CD4-positive, alpha-beta memory T cell (primary cell): ENCODE data around the gene NEO1. TPM values are rescaled to one million over a fixed set of nuclear protein-coding genes. Genes with fewer than 3 reads are reported as not detected.

Experiments
- CTCF ChIA-PET: fragments of 350-600 bp; sonication (Branson Sonifier 250); formaldehyde crosslinking; loops from one replicate; lab custom pipeline; 2021; ENCODE audit warnings: inconsistent platforms; ENCODE audit not compliant: partially characterized antibody; lab: Charles Lee
- POLR2A ChIA-PET: fragments of 350-600 bp; sonication (Branson Sonifier 250); formaldehyde crosslinking; loops from one replicate; lab custom pipeline; 2021; ENCODE audit not compliant: partially characterized antibody; lab: Charles Lee
- DNase-seq, 5 donors: peaks; one replicate each; pipeline versions ENCODE4 v3.0.0 to v3.0.0-alpha.2; 2020 to 2022; ENCODE audit warnings: mixed read lengths in 1 of 5
- H3K27ac ChIP-seq: one replicate; pipeline ENCODE4 v1.7.0; 2013; ENCODE audit warnings: low read depth, low read length
- H3K27me3 ChIP-seq: 2 replicates; pipeline ENCODE4 v1.7.0; 2013; ENCODE audit warnings: mild to moderate bottlenecking, low read length, moderate library complexity; ENCODE audit not compliant: insufficient read depth
- H3K36me3 ChIP-seq: 2 replicates; pipeline ENCODE4 v1.7.0; 2013; ENCODE audit warnings: mild to moderate bottlenecking, low read length, moderate library complexity; ENCODE audit not compliant: insufficient read depth
- H3K4me1 ChIP-seq: 2 replicates; pipeline ENCODE4 v1.7.0; 2013; ENCODE audit warnings: mild to moderate bottlenecking, low read length, moderate library complexity; ENCODE audit not compliant: insufficient read depth
- H3K4me3 ChIP-seq, 2 donors: one replicate each; pipeline ENCODE4 v1.7.0; 2013; ENCODE audit warnings: low read length in 2 of 2, mild to moderate bottlenecking in 1 of 2
- H3K9me3 ChIP-seq, 2 donors: one replicate each; pipeline ENCODE4 v1.7.0; 2013; ENCODE audit warnings: low read length in 2 of 2, control low read depth in 1 of 2; ENCODE audit not compliant: control insufficient read depth in 1 of 2
- H3K27ac Mint-ChIP-seq, 7 donors: one replicate each; pipeline ENCODE4 v1.8.0; 2020 to 2021; ENCODE audit warnings: mixed read lengths in 7 of 7, mild to moderate bottlenecking in 6 of 7, inconsistent platforms in 3 of 7, moderate library complexity in 3 of 7
- H3K27me3 Mint-ChIP-seq, 2 donors: one replicate each; pipeline ENCODE4 v1.8.0; 2020 to 2021; ENCODE audit warnings: mixed read lengths in 2 of 2
- H3K36me3 Mint-ChIP-seq, 2 donors: one replicate each; pipeline ENCODE4 v1.8.0; 2020 to 2021; ENCODE audit warnings: mixed read lengths in 2 of 2, inconsistent platforms in 1 of 2, mild to moderate bottlenecking in 1 of 2
- H3K4me1 Mint-ChIP-seq, 4 donors: one replicate each; pipeline ENCODE4 v1.8.0; 2020 to 2021; ENCODE audit warnings: mixed read lengths in 4 of 4, mild to moderate bottlenecking in 1 of 4
- H3K4me3 Mint-ChIP-seq, 8 donors: one replicate each; pipeline ENCODE4 v1.8.0; 2020 to 2021; ENCODE audit warnings: mixed read lengths in 8 of 8, mild to moderate bottlenecking in 7 of 8, moderate library complexity in 6 of 8, inconsistent platforms in 3 of 8
- H3K9me3 Mint-ChIP-seq, 8 donors: one replicate each; pipeline ENCODE4 v1.8.0; 2020 to 2021; ENCODE audit warnings: mixed read lengths in 8 of 8, mild to moderate bottlenecking in 5 of 8, inconsistent platforms in 3 of 8, moderate library complexity in 1 of 8
- intact Hi-C: fragments of 100-400 bp; cut with micrococcal nuclease; formaldehyde crosslinking; loops from one replicate; pipeline ENCODE4 v1.15.1; 2023
- polyA plus RNA-seq, 2 donors: library from polyadenylated mRNA; unstranded; fragments of 300-500 nt; fragmentation: Illumina TruSeq; gene quantifications; one replicate each; pipeline ENCODE4 v1.2.3, GENCODE V29; 2021
- total RNA-seq, 2 experiments: library from RNA; stranded (reverse); gene quantifications; one replicate each; pipeline ENCODE4 v1.2.3, GENCODE V29; 2021

The NEO1 gene
- total and polyA plus RNA-seq, 4 experiments from 2014 or later = 1.9 to 15.7 (median 9.3) TPM

GRCh38 chr15:73048624-73049295, 3.5 kb upstream of the NEO1 start:
- POLR2A ChIA-PET = no interaction called here

GRCh38 chr15:73049564-73050215, 2.6 kb upstream of the NEO1 start:
- H3K27ac Mint-ChIP-seq = no peak overlapping the region
- CTCF ChIA-PET = interaction anchor here (0.9 kb wide), 1 partner anchor 32 kb away, joined by 3 read pairs; no protein-coding TSS in a partner anchor

More at GRCh38 chr15:73048624-73049295, 3.5 kb upstream of the NEO1 start:
- Mint-ChIP-seq H3K4me3 (no peak overlapping the region), H3K9me3 (no peaks in the 10 kb centered on the region), H3K27ac (peak overlapping the region in 1 of 7 donors; percentile 25), H3K27me3 (no peaks in the 10 kb centered on the region), H3K4me1 (peaks cover 9 to 14% (median 11%) of the 10 kb centered on the region in 4 donors), H3K36me3 (peaks cover 0 to 7% of the 10 kb centered on the region in 2 donors)
- Histone ChIP-seq H3K27ac (no peak overlapping the region), H3K27me3 (no peaks in the 10 kb centered on the region), H3K36me3 (no peaks in the 10 kb centered on the region), H3K4me3 (no peak overlapping the region), H3K4me1 (peaks cover 8% of the 10 kb centered on the region), H3K9me3 (no peaks in the 10 kb centered on the region)
- no peak for DNase-seq
- CTCF ChIA-PET = no interaction called here
- intact Hi-C loops = no loop called here

GRCh38 chr15:73050561-73051295, 1.5 kb upstream of the NEO1 start:
- Mint-ChIP-seq H3K27ac (peak overlapping the region in 6 of 7 donors; percentile 71 to 93 (median 86)), H3K4me3 (peak overlapping the region; percentile 81 to 90 (median 88)), H3K4me1 (peaks cover 9 to 14% (median 11%) of the 10 kb centered on the region in 4 donors), H3K9me3 (no peaks in the 10 kb centered on the region), H3K36me3 (peaks cover 0 to 7% of the 10 kb centered on the region in 2 donors), H3K27me3 (no peaks in the 10 kb centered on the region)
- no peak for DNase-seq
- Histone ChIP-seq H3K4me1 (peaks cover 11% of the 10 kb centered on the region), H3K4me3 (peak overlapping the region in 1 of 2 donors; percentile 67), H3K27ac (peak overlapping the region; percentile 73), H3K27me3 (no peaks in the 10 kb centered on the region), H3K9me3 (no peaks in the 10 kb centered on the region), H3K36me3 (no peaks in the 10 kb centered on the region)
- POLR2A ChIA-PET = interaction anchor here (0.5 kb wide), 1 partner anchor 356 kb away, joined by 3 read pairs; no protein-coding TSS in a partner anchor
- intact Hi-C loops = loop anchor here (5.0 kb wide), 4 partner anchors 192 to 933 kb away; partner anchors contain the start of genes BBS4, HIGD2B, MYO9A and SENP8
- CTCF ChIA-PET = interaction anchor here (0.9 kb wide), 1 partner anchor 31 kb away, joined by 3 read pairs; no protein-coding TSS in a partner anchor

More at GRCh38 chr15:73049564-73050215, 2.6 kb upstream of the NEO1 start:
- Mint-ChIP-seq H3K27me3 (no peaks in the 10 kb centered on the region), H3K36me3 (peaks cover 0 to 7% of the 10 kb centered on the region in 2 donors), H3K4me3 (peak overlapping the region in 3 of 8 donors; percentile 1 to 61 (median 45)), H3K4me1 (peaks cover 9 to 14% (median 11%) of the 10 kb centered on the region in 4 donors), H3K9me3 (no peaks in the 10 kb centered on the region)
- Histone ChIP-seq H3K27ac (no peak overlapping the region), H3K4me3 (no peak overlapping the region), H3K4me1 (peaks cover 11% of the 10 kb centered on the region), H3K9me3 (no peaks in the 10 kb centered on the region), H3K36me3 (no peaks in the 10 kb centered on the region), H3K27me3 (no peaks in the 10 kb centered on the region)
- POLR2A ChIA-PET = no interaction called here
- no peak for DNase-seq
- intact Hi-C loops = loop anchor here (5.0 kb wide), 4 partner anchors 193 to 932 kb away; partner anchors contain the start of genes BBS4, HIGD2B, MYO9A and SENP8

- H3K27ac ChIP-seq = peak overlapping the region; percentile 73
- CTCF ChIA-PET = no interaction called here
Measured at GRCh38 chr15:73051391-73051806, 864 bp upstream of the NEO1 start.

GRCh38 chr15:73052653-73053397, 562 bp downstream of the NEO1 start:
- POLR2A ChIA-PET = interaction anchor here (0.5 to 1.3 kb wide), 3 partner anchors 26 to 303 kb away, joined by 3 to 5 read pairs (median 4); no protein-coding TSS in a partner anchor

More at GRCh38 chr15:73051391-73051806, 864 bp upstream of the NEO1 start:
- Mint-ChIP-seq H3K4me3 (peak overlapping the region; percentile 81 to 90 (median 88)), H3K9me3 (no peaks in the 10 kb centered on the region), H3K27me3 (no peaks in the 10 kb centered on the region), H3K4me1 (peaks cover 9 to 14% (median 11%) of the 10 kb centered on the region in 4 donors), H3K36me3 (peaks cover 0 to 7% of the 10 kb centered on the region in 2 donors), H3K27ac (peak overlapping the region; percentile 66 to 93 (median 84))
- no peak for DNase-seq
- peaks cover 11% of the 10 kb centered on the region for H3K4me1 ChIP-seq
- intact Hi-C loops = loop anchor here (5.0 kb wide), 4 partner anchors 191 to 934 kb away; partner anchors contain the start of genes BBS4, HIGD2B, MYO9A and SENP8
- POLR2A ChIA-PET = interaction anchor here (0.5 to 1.1 kb wide), 2 partner anchors 9 to 357 kb away, joined by 3 read pairs; no protein-coding TSS in a partner anchor
- H3K4me3 ChIP-seq = peak overlapping the region in 1 of 2 donors; percentile 67
- no peaks in the 10 kb centered on the region for H3K27me3 ChIP-seq
- H3K36me3 ChIP-seq = no peaks in the 10 kb centered on the region
- no peaks in the 10 kb centered on the region for H3K9me3 ChIP-seq

GRCh38 chr15:73053398-73053723, 1.1 kb downstream of the NEO1 start:
- Histone ChIP-seq H3K27ac (peak overlapping the region; percentile 56), H3K27me3 (no peaks in the 10 kb centered on the region), H3K4me3 (peak overlapping the region; percentile 31 to 62), H3K9me3 (no peaks in the 10 kb centered on the region), H3K36me3 (no peaks in the 10 kb centered on the region), H3K4me1 (peaks cover 11% of the 10 kb centered on the region)
- Mint-ChIP-seq H3K36me3 (peaks cover 0 to 7% of the 10 kb centered on the region in 2 donors), H3K4me3 (peak overlapping the region; percentile 79 to 91 (median 88)), H3K27me3 (peaks cover 0 to 2% of the 10 kb centered on the region in 2 donors), H3K27ac (peak overlapping the region; percentile 44 to 84 (median 72)), H3K9me3 (no peaks in the 10 kb centered on the region), H3K4me1 (peaks cover 9 to 14% (median 11%) of the 10 kb centered on the region in 4 donors)
- DNase-seq = no peak
- ChIA-PET CTCF (interaction anchor here (0.5 to 2.4 kb wide), 5 partner anchors 10 to 332 kb away, joined by 3 to 8 read pairs (median 3); no protein-coding TSS in a partner anchor), POLR2A (interaction anchor here (1.2 to 1.3 kb wide), 2 partner anchors 25 to 268 kb away, joined by 4 to 5 read pairs; no protein-coding TSS in a partner anchor)
- intact Hi-C loops = loop anchor here (1.0 to 5.0 kb wide), 5 partner anchors 28 to 936 kb away; partner anchors contain the start of genes BBS4, HIGD2B, MYO9A and SENP8

More at GRCh38 chr15:73052653-73053397, 562 bp downstream of the NEO1 start:
- Mint-ChIP-seq H3K4me1 (peaks cover 9 to 14% (median 11%) of the 10 kb centered on the region in 4 donors), H3K4me3 (peak overlapping the region; percentile 79 to 91 (median 88)), H3K9me3 (no peaks in the 10 kb centered on the region), H3K27ac (peak overlapping the region; percentile 19 to 84 (median 56)), H3K36me3 (peaks cover 0 to 7% of the 10 kb centered on the region in 2 donors), H3K27me3 (peaks cover 0 to under 1% of the 10 kb centered on the region in 2 donors)
- Histone ChIP-seq H3K4me3 (peak overlapping the region; percentile 31 to 62), H3K27me3 (no peaks in the 10 kb centered on the region), H3K27ac (peak overlapping the region; percentile 56), H3K4me1 (peaks cover 11% of the 10 kb centered on the region), H3K36me3 (no peaks in the 10 kb centered on the region), H3K9me3 (no peaks in the 10 kb centered on the region)
- peak in 4 of 5 donors; percentile 22 to 50 (median 27) for DNase-seq
- intact Hi-C loops = loop anchor here (1.0 to 5.0 kb wide), 6 partner anchors 28 to 936 kb away; partner anchors contain the start of genes ADPGK, BBS4, HIGD2B and MYO9A
- CTCF ChIA-PET = interaction anchor here (1.0 to 2.4 kb wide), 4 partner anchors 10 to 331 kb away, joined by 3 to 8 read pairs (median 4); no protein-coding TSS in a partner anchor
